NCI-H2107 treated with DMSO at 0.1 percent for 48 hours (cell line): ENCODE data around the gene C12orf42.
A peak's percentile ranks its signal among the peaks of the same experiment; 100 is the strongest.
"Not testable (repeated sequence)": the region's sequence is repeated elsewhere in the genome, so short reads cannot be mapped to it uniquely, and the experiment has no call there.

Experiments
- DNase-seq: peaks from one replicate; lab custom pipeline; 2025; ENCODE audit not compliant: unreplicated experiment; lab: John Stamatoyannopoulos, UW

The C12orf42 gene

GRCh38 chr12:103498990-103499389, 3.2 kb upstream of the C12orf42 start:
- no peak for DNase-seq

- peak; percentile 88 for DNase-seq
Measured at GRCh38 chr12:103494734-103495468, 867 bp downstream of the C12orf42 start.

- peak; percentile 43 for DNase-seq
Measured at GRCh38 chr12:103494051-103494733, 1.6 kb downstream of the C12orf42 start.

GRCh38 chr12:103493199-103493598, 2.6 kb downstream of the C12orf42 start:
- DNase-seq, result no peak

DNA sequence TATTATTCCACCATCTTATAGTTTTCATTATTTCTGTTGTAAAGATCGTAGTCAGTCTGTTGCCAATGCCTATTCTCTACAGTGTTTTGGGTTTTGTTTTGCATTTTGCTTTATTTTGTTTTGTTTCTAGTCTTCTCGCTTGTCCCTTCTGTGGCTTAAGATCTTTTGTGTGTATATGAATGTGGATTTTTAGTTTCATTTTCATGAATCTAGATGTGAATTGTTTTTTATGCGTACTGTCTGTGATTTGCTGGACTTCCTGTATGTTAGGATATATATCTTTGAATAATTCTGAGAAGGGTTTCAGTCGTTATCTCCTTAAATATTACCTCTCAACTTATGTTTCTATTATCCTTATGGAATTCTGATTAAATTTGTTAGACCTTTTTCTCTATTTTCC, 13.4 kb downstream of the C12orf42 start:
- no peak for DNase-seq

DNA sequence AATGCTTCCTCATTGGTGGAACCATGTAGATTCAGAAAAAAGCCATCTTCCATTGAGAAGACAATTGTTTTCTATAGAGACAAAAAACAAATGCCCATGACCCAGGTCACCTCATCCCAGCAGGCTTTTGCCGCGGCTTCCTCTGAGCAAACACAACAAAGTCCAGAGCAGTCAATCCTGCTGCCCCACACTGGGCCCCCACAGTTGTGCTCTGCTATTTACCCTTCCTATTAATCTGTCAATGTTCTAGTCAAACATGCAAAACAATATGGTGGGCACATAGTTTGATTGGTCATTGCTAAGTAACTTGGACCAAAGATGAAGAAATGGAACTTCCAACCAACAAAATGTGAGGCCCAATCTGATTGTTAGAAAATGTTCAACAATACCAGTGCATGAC, 20.7 kb downstream of the C12orf42 start:
- DNase-seq, result no peak

- no peak for DNase-seq
Measured at GRCh38 chr12:103470664-103471063, 25.1 kb downstream of the C12orf42 start.

GRCh38 chr12:103469719-103470118, 26.0 kb downstream of the C12orf42 start:
- no peak for DNase-seq

GRCh38 chr12:103468837-103469236, 26.9 kb downstream of the C12orf42 start:
- no peak for DNase-seq

GRCh38 chr12:103462675-103463074, 33.1 kb downstream of the C12orf42 start:
- no peak for DNase-seq

GRCh38 chr12:103457471-103457870, 38.3 kb downstream of the C12orf42 start:
- DNase-seq, result no peak

DNA sequence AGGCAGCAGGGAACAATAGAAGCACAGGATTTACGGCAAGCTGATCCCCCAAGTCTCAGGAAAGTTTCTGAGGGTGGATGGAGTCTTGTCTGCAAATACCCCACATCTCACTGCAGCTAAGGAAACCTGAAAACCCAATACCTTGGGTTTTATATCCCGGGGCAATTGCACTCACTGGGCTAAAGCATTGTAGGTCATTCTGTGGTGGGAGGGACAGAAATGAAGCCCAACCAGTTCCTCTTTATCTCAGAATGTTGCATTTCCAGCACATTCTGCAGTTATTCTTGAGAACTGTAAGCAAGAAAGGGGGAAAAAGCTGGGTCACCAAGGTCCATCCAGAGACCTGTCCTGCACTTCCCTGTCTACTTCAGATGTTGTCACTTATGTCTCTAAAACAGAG, 39.8 kb downstream of the C12orf42 start:
- DNase-seq, result no peak

DNA sequence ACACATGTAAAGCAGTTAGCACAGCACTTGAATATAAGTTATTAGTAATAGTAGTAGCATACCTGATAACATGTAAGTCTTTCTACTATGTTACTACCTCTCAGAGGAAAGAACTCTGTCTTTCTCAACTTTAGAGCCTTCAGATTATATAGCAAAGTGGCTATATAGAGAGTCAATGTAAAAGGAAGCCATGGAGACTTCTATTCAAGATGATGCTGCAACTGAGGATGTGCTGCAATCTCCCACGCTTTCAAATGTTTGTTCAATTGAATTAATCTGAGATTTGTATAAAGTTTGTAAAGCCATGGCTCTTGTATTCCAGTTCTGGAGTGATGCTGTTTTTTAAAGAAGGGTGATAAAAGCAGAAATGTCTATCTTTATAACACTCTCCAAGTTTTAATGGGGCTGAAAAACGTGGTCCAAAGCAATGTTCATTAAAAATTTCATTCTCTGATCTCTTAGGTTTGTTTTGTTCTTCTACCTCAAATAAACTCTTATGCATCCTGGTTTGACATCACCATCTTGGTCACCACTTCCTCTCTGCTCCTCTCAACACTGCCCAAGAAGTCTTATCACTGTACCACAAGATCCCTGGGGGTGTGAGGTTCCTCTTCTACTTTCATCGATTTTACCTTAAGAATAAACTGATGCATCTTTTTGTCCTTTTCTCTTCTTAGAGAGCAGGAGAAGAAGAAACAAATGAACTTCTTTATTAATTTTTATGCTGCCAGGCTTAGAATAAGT, 40.6 kb downstream of the C12orf42 start:
- no peak for DNase-seq

DNA sequence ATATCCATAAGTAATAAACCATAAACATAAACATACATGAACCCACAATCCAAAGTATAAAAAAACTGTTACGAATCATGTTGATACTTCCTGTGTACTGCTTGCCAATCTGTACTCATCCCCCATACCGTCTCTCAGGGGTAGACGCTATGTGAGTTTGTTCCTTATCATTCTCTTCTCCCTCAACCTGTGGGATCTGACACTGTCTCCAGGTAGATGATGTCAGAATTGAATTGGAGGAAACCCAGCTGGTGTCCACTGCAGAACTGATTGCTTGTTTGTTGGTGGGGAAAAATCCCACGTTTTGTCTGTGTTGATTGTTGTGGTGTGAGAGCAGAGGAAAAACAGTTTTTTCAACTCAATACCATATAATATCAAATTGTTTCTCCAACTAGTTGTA, 50.8 kb downstream of the C12orf42 start:
- DNase-seq, result no peak

DNA sequence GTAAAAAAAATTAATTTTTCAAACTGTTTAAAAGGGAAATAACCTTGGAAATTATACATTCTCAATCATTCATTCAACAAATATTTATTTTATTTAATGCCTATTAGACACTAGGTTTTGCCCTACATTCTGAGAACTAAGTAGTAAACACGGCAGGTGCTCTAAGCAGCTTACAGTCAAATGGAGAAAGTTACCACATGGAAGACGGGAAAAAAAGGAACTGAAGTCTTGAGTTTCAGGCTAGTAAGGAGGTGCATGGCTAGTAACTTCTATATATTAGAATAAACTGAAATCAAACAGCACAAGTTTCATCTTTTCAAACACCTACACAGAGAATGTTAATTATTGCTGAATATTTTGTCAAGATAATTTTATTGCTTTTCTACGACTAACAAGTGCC, 52.9 kb downstream of the C12orf42 start:
- DNase-seq, result no peak

GRCh38 chr12:103442182-103442555, 53.6 kb downstream of the C12orf42 start:
- DNase-seq, result no peak

- DNase-seq, result no peak
Measured at GRCh38 chr12:103441437-103442181, 54.2 kb downstream of the C12orf42 start.

DNA sequence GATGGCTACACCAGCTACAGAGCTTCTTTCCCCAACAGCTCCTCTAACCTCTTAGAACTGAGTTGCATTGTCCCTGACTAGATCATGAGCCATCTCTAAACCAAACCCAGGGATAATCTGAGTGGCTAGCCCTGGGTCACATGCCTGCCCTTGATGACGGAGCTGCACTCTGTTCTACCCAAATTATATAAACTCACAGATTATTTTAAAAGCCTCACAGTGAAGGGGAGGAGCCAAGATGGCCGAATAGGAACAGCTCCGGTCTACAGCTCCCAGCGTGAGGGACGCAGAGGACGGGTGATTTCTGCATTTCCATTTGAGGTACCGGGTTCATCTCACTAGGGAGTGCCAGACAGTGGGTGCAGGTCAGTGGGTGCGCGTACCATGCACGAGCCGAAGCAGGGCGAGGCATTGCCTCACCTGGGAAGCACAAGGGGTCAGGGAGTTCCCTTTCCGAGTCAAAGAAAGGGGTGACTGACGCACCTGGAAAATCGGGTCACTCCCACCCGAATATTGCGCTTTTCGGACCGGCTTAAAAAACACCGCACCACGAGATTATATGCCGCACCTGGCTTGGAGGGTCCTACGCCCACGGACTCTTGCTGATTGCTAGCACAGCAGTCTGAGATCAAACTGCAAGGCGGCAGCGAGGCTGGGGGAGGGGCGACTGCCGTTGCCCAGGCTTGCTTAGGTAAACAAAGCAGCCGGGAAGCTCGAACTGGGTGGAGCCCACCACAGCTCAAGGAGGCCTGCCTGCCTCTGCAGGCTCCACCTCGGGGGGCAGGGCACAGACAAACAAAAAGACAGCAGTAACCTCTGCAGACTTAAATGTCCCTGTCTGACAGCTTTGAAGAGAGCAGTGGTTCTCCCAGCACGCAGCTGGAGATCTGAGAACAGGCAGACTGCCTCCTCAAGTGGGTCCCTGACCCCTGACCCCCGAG, 61.3 kb downstream of the C12orf42 start:
- not testable (repeated sequence) for DNase-seq

- no peak for DNase-seq
Measured at GRCh38 chr12:103431950-103432349, 63.8 kb downstream of the C12orf42 start.

DNA sequence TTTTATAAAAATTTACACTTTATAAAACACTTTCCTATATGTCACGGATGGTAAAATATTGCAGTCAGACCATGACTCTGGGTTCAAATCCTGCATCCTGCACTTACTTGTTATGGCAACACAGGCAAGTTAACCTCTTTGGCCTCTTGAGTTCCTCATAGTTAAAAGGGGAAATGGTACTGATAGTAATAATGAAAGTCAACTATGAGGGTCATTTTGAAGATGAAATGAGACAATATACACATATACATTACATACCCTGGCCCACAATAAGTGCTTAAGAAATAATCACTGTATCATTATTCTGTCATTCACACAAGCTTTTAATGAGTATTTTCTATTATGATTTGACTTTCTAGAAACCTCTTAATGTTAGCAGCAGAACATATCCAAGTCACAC, 64.4 kb downstream of the C12orf42 start:
- no peak for DNase-seq
